ENCODE data around the gene BNC2. TPM values are rescaled to one million over a fixed set of nuclear protein-coding genes. Genes with fewer than 3 reads are reported as not detected.

BNC2 gene
- total and polyA plus RNA-seq, 2 of the 13 experiments (the other 11 are each of a cell fraction or from before 2014, with no cell fraction given): not detected

- Histone ChIP-seq H3K4me1 (ENCODE audit: insufficient read depth, low read length) (peaks cover 18% of the 10 kb centered on the region), H3K4me3 (replicated peaks in 1 of 3; ENCODE audit: insufficient read depth in 1 of 3, low read depth in 2 of 3, low read length in 3 of 3) (no peak overlapping the region), H3K4me2 (ENCODE audit: low read depth, low read length) (peak overlapping the region; percentile 36), H3K9ac (ENCODE audit: insufficient read depth, low read depth, low read length) (no peak overlapping the region), H2AFZ (ENCODE audit: low read length) (no peak overlapping the region), H3K9me3 (ENCODE audit: low read length) (no peaks in the 10 kb centered on the region; the same call in 1 of the 2 replicates), H3K79me2 (ENCODE audit: insufficient read depth, low read length) (no peaks in the 10 kb centered on the region), H4K20me1 (ENCODE audit: insufficient read depth, low read length) (no peaks in the 10 kb centered on the region), H3K27ac (ENCODE audit: extremely low read length, insufficient read depth, low read length) (no peak overlapping the region), H3K27me3 (ENCODE audit: control insufficient read depth in 1 of 2, insufficient read depth in 2 of 2, low read length in 2 of 2) (peaks cover 0 to 3% of the 10 kb centered on the region in 2 experiments; a peak in 1 of 5 replicates), H3K36me3 (replicated peaks in 1 of 2; ENCODE audit: control insufficient read depth in 1 of 2, insufficient read depth in 2 of 2, low read length in 2 of 2) (no peaks in the 10 kb centered on the region)
- FAIRE-seq (peak; percentile 70), DNase-seq (ENCODE audit: low spot score) (peak; percentile 95), ATAC-seq (peak; percentile 99)
- ChIA-PET CTCF (ENCODE audit: low intra/inter-chr PET ratio, low total read pairs) (no interaction called here), POLR2A (no interaction called here)
- in situ Hi-C loops (cut with HindIII; ENCODE audit: extremely low pct_ligation_motif_present, low pct_unique_long_range_greater_than_20kb): no loop called here
- intact Hi-C loops (cut with micrococcal nuclease; ENCODE audit: unreplicated experiment): no loop called here
- BruUV-seq (replicated peaks): no TSS peak
- 1% methylated on average over 9 of the region's 9 CpGs for WGBS (ENCODE audit: low lambda C conversion rate)
- TF ChIP-seq, protein P1, sequence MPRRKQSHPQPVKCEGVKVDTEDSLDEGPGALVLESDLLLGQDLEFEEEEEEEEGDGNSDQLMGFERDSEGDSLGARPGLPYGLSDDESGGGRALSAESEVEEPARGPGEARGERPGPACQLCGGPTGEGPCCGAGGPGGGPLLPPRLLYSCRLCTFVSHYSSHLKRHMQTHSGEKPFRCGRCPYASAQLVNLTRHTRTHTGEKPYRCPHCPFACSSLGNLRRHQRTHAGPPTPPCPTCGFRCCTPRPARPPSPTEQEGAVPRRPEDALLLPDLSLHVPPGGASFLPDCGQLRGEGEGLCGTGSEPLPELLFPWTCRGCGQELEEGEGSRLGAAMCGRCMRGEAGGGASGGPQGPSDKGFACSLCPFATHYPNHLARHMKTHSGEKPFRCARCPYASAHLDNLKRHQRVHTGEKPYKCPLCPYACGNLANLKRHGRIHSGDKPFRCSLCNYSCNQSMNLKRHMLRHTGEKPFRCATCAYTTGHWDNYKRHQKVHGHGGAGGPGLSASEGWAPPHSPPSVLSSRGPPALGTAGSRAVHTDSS (CRISPR knock-in tag; conservative IDR thresholded peaks at IDR 0.05): no peak
- TF ChIP-seq GRHL1 (CRISPR knock-in tag; conservative IDR thresholded peaks at IDR 0.05) (no peak), PRDM4 (CRISPR knock-in tag; IDR thresholded peaks at IDR 0.05; ENCODE audit: borderline replicate concordance) (no peak), PRPF4 (IDR thresholded peaks at IDR 0.05; ENCODE audit: low read depth, low read length, poor library complexity, severe bottlenecking) (no peak), HHEX (CRISPR knock-in tag; IDR thresholded peaks at IDR 0.05) (peak; percentile 73), ZNF782 (CRISPR knock-in tag; IDR thresholded peaks at IDR 0.05; ENCODE audit: borderline replicate concordance) (no peak), GATAD1 (CRISPR knock-in tag; IDR thresholded peaks at IDR 0.05) (no peak), ZNF746 (CRISPR knock-in tag; IDR thresholded peaks at IDR 0.05) (no peak), ZKSCAN5 (CRISPR knock-in tag; IDR thresholded peaks at IDR 0.05) (no peak), RBM39 (IDR thresholded peaks at IDR 0.05; ENCODE audit: low read depth, low read length, poor library complexity, severe bottlenecking) (no peak), ERF (CRISPR knock-in tag; IDR thresholded peaks at IDR 0.05) (no peak), JDP2 (CRISPR knock-in tag; IDR thresholded peaks at IDR 0.05; ENCODE audit: borderline replicate concordance) (no peak), SATB2 (CRISPR knock-in tag; IDR thresholded peaks at IDR 0.05) (no peak), ELF4 (CRISPR knock-in tag; IDR thresholded peaks at IDR 0.05; ENCODE audit: borderline replicate concordance) (no peak), ZC3H13 (CRISPR knock-in tag; IDR thresholded peaks at IDR 0.05) (no peak), PHF5A (CRISPR knock-in tag; IDR thresholded peaks at IDR 0.05; ENCODE audit: low read depth, unreplicated experiment) (no peak), FLYWCH1 (CRISPR knock-in tag; IDR thresholded peaks at IDR 0.05) (no peak), ZNF570 (CRISPR knock-in tag; IDR thresholded peaks at IDR 0.05; ENCODE audit: borderline replicate concordance) (no peak), POLR2AphosphoS2 (IDR thresholded peaks at IDR 0.05; ENCODE audit: low read depth, low read length) (no peak), DRAP1 (CRISPR knock-in tag; IDR thresholded peaks at IDR 0.05) (peak; percentile 10; the same call in 1 of the 2 replicates)
These were observed 456.9 kb downstream of the BNC2 start for GRCh38 chr9:16413509-16414016.
